Endothelial cell (in vitro differentiated cells): ENCODE measurements around the gene SEPTIN12. TPM values are rescaled to one million over a fixed set of nuclear protein-coding genes. Genes with fewer than 3 reads are reported as not detected.

Experiments
- total RNA-seq: library from RNA; stranded (reverse); fragmentation: NEBNext Ultra II Directional; extraction: Animal tissue kit (Norgen Biotek cat#: 25700); gene quantifications from one replicate; pipeline ENCODE4 v1.2.1, GENCODE V29; 2021; ENCODE audit not compliant: unreplicated experiment

SEPTIN12 gene
- total RNA-seq, 1 donor from 2014 or later, result 11.5 TPM

Other genes starting within 250 kb of the SEPTIN12 start
- gene CDIP1, start 249.6 kb downstream of the SEPTIN12 start, total RNA-seq, result 25.6 TPM
- 0.54 TPM for gene C16orf96, start 232.0 kb downstream of the SEPTIN12 start, total RNA-seq
- gene UBALD1, start 173.5 kb downstream of the SEPTIN12 start, total RNA-seq, result 31.0 TPM
- 82.5 TPM for gene MGRN1, start 163.5 kb downstream of the SEPTIN12 start, total RNA-seq
- 43.1 TPM for gene NUDT16L1, start 94.8 kb downstream of the SEPTIN12 start, total RNA-seq
- 15.6 TPM for gene ANKS3, start 54.1 kb downstream of the SEPTIN12 start, total RNA-seq
- gene DNAAF8, start 53.8 kb downstream of the SEPTIN12 start, total RNA-seq, result 0.18 TPM
- 32.8 TPM for gene ZNF500, start 21.2 kb downstream of the SEPTIN12 start, total RNA-seq
- gene SMIM22, start 7.0 kb upstream of the SEPTIN12 start, total RNA-seq, result not detected
- gene ROGDI, start 14.3 kb upstream of the SEPTIN12 start, total RNA-seq, result 46.2 TPM
- 111 TPM for gene GLYR1, start 58.9 kb upstream of the SEPTIN12 start, total RNA-seq
- gene UBN1, start 59.1 kb upstream of the SEPTIN12 start, total RNA-seq, result 36.4 TPM
- 1.1 TPM for gene PPL, start 148.8 kb upstream of the SEPTIN12 start, total RNA-seq
- gene SEC14L5, start 170.0 kb upstream of the SEPTIN12 start, total RNA-seq, result 0.05 TPM
- 10.2 TPM for gene NAGPA, start 245.6 kb upstream of the SEPTIN12 start, total RNA-seq